Mesenteric fat pad (tissue), 1 donor: ENCODE measurements around the gene SERPIND1. TPM values are rescaled to one million over a fixed set of nuclear protein-coding genes. Genes with fewer than 3 reads are reported as not detected.
A peak's percentile ranks its signal among the peaks of the same experiment; 100 is the strongest.
"Not testable (repeated sequence)": the region's sequence is repeated elsewhere in the genome, so short reads cannot be mapped to it uniquely, and the experiment has no call there.

Experiments used
- DNase-seq: peaks from one replicate; pipeline ENCODE4 v3.0.0-alpha.2; 2020; ENCODE audit warnings: low spot score
- total RNA-seq: library from RNA; stranded (reverse); fragmentation: NEBNext Ultra II Directional; extraction: Animal tissue kit (Norgen Biotek cat#: 25700); gene quantifications from one replicate; pipeline ENCODE4 v1.2.1, GENCODE V29; 2021
- donor health status: DM: yes; HTN: yes; CAD: no.

Gene SERPIND1
- total RNA-seq, 1 donor from 2014 or later = 0.35 TPM

DNA sequence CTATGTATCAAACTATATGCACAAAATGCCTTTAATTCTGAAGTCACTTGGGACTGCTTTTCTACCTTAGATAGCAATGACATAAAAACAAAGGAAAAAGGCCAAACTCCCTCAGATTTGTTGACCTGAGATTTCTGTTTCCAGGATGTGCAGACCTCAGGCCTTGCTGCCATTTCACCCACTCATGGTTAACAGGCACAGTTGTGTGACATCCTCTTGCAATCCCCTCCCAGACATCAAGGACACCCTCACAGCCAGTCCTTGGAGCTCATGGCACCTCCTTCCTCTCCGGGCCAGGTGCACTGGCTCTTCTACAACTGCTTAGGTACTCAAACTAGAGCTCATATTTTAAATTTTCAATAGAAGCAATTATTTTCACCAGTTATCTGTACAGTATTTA is 37.3 kb downstream of the SERPIND1 start:
- DNase-seq = no peak

GRCh38 chr22:20811971-20812660 is 38.2 kb downstream of the SERPIND1 start:
- peak; percentile 57 for DNase-seq

- peak; percentile 37 for DNase-seq
These were observed 39.1 kb downstream of the SERPIND1 start for GRCh38 chr22:20813056-20813455.

GRCh38 chr22:20814221-20814808 is 40.4 kb downstream of the SERPIND1 start:
- DNase-seq = no peak

- peak; percentile 45 for DNase-seq
These were observed 41.7 kb downstream of the SERPIND1 start for GRCh38 chr22:20815477-20816050.

DNA sequence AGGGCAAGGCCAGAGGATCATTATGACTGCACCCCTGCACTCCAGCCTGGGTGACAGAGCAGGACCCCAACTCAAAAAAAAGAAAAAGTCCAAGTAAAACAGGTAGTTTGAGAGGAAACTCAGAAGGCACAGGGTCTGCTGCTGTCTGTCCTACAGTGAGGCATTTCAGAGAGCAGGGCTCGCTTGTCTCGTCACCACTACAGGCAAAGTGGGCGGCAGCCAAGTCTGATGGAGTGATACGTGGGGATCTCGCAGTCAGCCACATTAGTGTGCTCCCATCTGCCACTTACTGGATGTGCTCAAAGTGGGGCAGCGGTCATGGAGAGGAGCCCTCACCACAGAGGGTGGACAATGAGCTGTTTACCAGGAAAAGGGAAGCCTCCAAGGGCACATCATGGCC is 42.6 kb downstream of the SERPIND1 start:
- DNase-seq = peak; percentile 67

DNA sequence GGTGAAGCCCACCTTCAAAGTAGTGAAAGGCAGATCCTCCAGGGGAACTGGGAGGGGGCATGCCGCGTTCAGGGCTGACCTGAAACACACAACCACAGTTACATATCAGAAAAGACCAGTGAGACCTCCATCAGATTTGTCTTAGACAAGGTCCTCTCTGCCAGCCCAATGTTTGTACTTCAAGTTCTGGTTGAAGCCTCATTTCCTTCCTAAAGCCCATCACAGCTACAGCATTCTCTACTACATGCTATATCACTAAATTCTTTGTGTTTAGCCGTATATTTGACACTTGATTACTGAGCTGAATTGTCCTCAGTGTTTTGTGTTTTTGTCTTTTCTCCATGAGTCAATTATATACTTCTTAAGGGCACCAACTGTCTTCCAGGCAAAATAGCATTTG is 44.6 kb downstream of the SERPIND1 start:
- DNase-seq = no peak

- peak; percentile 22 for DNase-seq
These were observed 45.6 kb downstream of the SERPIND1 start for GRCh38 chr22:20819471-20819870.

DNA sequence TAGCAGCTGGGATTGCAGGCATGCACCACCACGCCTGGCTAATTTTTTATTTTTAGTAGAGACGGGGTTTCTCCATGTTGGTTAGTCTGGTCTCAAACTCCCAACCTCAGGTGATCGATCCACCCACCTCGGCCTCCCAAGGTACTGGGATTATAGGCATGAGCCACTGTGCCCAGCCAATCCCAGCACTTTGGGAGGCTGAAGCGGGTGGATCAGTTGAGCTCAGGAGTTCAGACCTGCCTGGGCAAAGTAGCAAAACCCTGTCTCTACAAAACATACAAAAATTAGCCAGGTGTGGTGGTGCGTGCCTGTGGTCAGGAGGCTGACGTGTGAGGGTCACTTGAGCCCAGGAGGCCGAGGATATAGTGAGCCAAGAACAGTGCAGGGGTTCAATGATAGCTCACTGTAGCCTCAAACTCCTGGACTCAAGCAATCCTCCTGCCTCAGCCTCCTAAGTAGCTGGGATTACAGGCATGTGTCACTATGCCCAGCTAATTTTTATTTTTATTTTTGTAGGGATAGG is 47.9 kb downstream of the SERPIND1 start:
- peak; percentile 37 for DNase-seq

DNA sequence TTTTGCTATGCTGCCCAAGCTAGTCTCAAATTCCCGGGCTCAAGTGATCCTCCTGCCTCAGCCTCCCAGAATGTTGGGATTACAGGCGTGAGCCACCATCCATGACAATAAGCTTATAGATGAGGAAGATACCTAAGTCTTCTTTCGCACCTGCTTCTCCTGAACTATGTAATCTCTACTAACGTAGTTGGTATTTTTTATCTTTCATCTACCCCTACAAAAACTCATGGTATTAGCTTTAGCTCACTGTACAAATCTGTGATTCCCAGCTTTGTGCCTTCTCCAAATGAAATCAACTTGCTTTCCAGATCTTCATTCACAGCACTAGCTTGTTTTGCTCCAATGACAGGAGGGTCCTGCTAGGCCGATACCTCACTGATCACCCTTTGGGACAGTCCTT is 48.3 kb downstream of the SERPIND1 start:
- DNase-seq = no peak

- DNase-seq = no peak
These were observed 49.4 kb downstream of the SERPIND1 start for GRCh38 chr22:20823264-20823663.

DNA sequence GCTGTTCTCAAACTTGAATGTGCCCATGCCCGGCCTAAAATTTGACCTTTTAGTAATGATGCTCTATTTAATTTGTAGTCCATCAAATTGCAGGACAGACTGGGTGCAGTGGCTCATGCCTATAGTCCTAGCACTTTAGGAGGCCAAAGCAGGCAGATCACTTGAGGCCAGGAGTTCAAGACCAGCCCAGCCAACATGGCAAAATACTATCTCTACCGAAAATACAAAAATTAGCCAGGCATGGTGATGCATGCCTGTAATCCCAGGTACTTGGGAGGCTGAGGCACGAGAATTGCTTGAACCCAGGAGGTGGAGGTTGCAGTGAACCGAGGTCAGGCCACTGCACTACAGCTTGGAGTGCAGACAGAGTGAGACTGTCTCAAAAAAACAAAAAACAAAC is 51.3 kb downstream of the SERPIND1 start:
- peak; percentile 45 for DNase-seq

DNA sequence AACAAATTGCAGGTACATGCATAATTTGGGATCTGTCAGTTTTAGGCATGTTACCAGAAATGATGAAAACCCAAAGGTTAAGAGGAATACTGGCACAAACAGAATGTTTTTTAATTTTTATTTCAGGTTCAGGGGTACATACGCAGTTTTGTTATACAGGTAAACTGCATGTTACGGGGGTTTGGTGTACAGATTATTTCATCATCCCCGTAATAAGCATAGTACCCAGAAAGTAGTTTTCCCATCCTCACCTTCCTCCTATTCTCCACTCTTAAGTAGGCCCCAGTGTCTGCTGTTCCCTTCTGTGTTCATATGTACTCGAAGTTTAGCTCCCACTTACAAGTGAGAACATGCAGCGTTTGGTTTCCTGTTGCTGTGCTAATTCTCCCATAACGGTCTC is 51.7 kb downstream of the SERPIND1 start:
- DNase-seq = no peak

DNA sequence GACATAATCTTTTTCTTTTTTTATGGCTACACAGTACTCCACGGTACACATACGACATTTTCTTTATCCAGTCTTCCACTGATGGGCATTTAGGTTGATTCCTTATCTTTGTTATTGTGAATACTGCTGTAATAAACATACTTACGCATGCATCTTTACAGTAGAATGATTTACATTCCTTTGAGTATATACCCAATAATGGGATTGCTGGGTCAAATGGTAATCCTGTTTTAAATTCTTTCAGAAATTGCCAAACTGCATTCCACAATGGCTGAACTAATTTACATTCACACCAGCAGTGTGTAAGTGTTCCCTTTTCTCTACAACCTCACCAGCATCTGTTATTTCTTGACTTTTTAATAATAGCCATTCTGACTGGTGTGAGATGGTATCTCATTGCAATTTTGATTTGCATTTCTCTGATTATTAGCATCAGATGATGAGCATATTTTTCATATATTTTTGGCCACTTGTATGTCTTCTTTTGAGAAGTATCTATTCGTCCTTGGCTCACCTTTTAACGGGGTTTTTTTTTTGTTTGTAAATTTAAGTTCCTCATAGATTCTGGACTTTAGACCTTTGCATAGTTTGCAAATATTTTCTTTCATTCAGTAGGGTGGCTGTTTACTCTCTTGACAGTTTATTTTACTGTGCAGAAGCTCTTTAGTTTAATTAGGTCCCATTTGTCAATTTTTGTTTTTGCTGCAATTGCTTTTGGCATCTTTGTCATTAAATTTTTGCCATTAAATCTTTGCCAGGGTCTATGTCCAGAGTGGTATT is 52.6 kb downstream of the SERPIND1 start:
- DNase-seq = not testable (repeated sequence)

- no peak for DNase-seq
These were observed 55.7 kb downstream of the SERPIND1 start for GRCh38 chr22:20829491-20830134.

DNA sequence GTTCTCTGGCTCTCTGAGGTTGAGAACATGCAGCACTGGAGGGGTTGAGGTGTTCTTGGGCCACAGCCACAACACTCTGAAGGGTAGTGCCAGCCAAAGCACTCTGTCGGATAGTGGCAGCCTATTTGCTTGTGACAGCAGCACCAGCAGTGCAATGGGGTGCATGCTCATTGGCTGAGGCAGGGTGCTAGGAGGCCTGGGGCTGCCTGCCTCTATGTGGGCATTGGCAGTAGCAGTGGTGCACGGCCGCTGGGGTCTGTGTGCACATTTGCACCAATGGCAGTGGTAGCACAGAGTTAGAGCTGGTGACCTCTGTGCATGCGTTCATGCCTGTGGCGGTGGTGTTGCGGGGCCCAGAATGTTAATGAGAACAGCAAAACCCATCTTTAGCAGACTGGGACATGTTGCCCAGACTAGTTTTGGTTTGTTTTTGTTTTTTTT is 59.3 kb downstream of the SERPIND1 start:
- no peak for DNase-seq

- DNase-seq = no peak
These were observed 60.3 kb downstream of the SERPIND1 start for GRCh38 chr22:20834206-20834605.

DNA sequence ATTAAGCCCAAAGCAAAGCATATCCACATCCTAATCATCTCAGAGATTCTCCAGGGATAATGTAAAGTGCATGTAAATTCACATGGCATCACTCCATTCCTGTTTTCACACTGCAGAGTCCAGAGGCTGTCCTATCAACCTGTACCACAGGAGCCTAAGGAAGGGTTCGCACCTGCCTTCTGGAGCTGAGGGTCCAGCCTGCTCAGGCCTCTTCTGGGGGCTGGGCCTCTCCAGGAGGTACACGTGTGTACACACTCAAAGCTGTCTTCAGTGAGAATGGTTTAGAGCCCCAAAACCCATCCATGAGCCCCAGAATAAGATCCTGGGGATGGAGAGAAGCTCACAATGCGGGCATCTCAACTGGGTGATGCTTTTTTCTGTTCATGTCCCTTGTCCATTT is 60.8 kb downstream of the SERPIND1 start:
- DNase-seq = no peak
